OCI-LY7 (cell line): ENCODE data around the gene PYCARD. TPM values are rescaled to one million over a fixed set of nuclear protein-coding genes. Genes with fewer than 3 reads are reported as not detected.

ENCODE experiments used
- BruUV-seq: library from RNA; stranded (reverse); fragments of 400-500 nt; replicated peaks from 2 replicates; lab custom pipeline; 2021; lab: Mats Ljungman, UMichigan
- CTCF ChIA-PET: fragments of 300-600 bp; sonication (Branson Sonifier 250); formaldehyde crosslinking; loops from one replicate; lab custom pipeline; 2022; ENCODE audit warnings: antibody characterized with exemption; ENCODE audit not compliant: unreplicated experiment; lab: Charles Lee
- POLR2A ChIA-PET: fragments of 300-600 bp; sonication (Branson Sonifier 250); formaldehyde crosslinking; loops from one replicate; lab custom pipeline; 2022; ENCODE audit warnings: antibody characterized with exemption; lab: Charles Lee
- DNase-seq: peaks from one replicate; pipeline ENCODE4 v3.0.0-alpha.2; 2015; ENCODE audit warnings: low spot score
- H2AFZ ChIP-seq: fragments of 200-600 bp; sonication (generic), shearing (Covaris generic); 2 replicates; pipeline ENCODE4 v1.6.1; 2014; ENCODE audit warnings: mild to moderate bottlenecking, antibody characterized with exemption, low read length, moderate library complexity
- H3K27ac ChIP-seq: fragments of 200-600 bp; sonication (generic); 2 replicates; pipeline ENCODE4 v1.5.1; 2014; ENCODE audit warnings: mixed run types, low read depth, mild to moderate bottlenecking, moderate library complexity, low read length, inconsistent platforms; ENCODE audit not compliant: poor library complexity, severe bottlenecking
- H3K36me3 ChIP-seq: fragments of 200-600 bp; sonication (generic); 2 replicates; pipeline ENCODE4 v1.6.1; 2014; ENCODE audit warnings: mild to moderate bottlenecking, antibody characterized with exemption, low read length, moderate library complexity, mixed read lengths; ENCODE audit not compliant: insufficient read depth
- H3K4me1 ChIP-seq: fragments of 200-600 bp; sonication (generic); 2 replicates; pipeline ENCODE4 v1.5.1; 2014; ENCODE audit warnings: mild to moderate bottlenecking, low read length; ENCODE audit not compliant: insufficient read depth, poor library complexity, severe bottlenecking
- H3K4me2 ChIP-seq: fragments of 200-600 bp; sonication (generic); 2 replicates; pipeline ENCODE4 v1.6.1; 2014; ENCODE audit warnings: mild to moderate bottlenecking, low read length
- H3K4me3 ChIP-seq: fragments of 200-600 bp; sonication (generic); 2 replicates; pipeline ENCODE4 v1.5.1; 2014; ENCODE audit warnings: mild to moderate bottlenecking, low read depth, low read length; ENCODE audit not compliant: poor library complexity, severe bottlenecking
- H3K79me2 ChIP-seq: fragments of 200-600 bp; sonication (generic); 2 replicates; pipeline ENCODE4 v1.6.1; 2016; ENCODE audit warnings: low read depth, mild to moderate bottlenecking, low read length, moderate library complexity, mixed read lengths; ENCODE audit not compliant: insufficient read depth
- H3K9me2 ChIP-seq: fragments of 200-600 bp; sonication (generic); 2 replicates; pipeline ENCODE4 v1.6.1; 2016; ENCODE audit warnings: mild to moderate bottlenecking, low read length, mixed read lengths; ENCODE audit not compliant: insufficient read depth
- H3K9me3 ChIP-seq: fragments of 200-600 bp; sonication (generic); 2 replicates; pipeline ENCODE4 v1.6.1; 2014; ENCODE audit warnings: mild to moderate bottlenecking, mixed run types, low read length, mixed read lengths
- H4K20me1 ChIP-seq: fragments of 200-600 bp; sonication (generic); 2 replicates; pipeline ENCODE4 v1.6.1; 2014; ENCODE audit warnings: mild to moderate bottlenecking, antibody characterized with exemption, low read length, moderate library complexity, mixed read lengths; ENCODE audit not compliant: insufficient read depth
- EZH2phosphoT487 ChIP-seq: fragments of 200-600 bp; sonication (generic); IDR thresholded peaks from 2 replicates; pipeline ENCODE4 v1.6.1; 2018; ENCODE audit warnings: low read depth, borderline replicate concordance, mild to moderate bottlenecking, mixed run types, antibody characterized with exemption, low read length, moderate library complexity, mixed read lengths
- intact Hi-C: fragments of 100-400 bp; cut with micrococcal nuclease; formaldehyde crosslinking; loops from one replicate; pipeline ENCODE4 v1.10.0; 2022; ENCODE audit not compliant: unreplicated experiment
- total RNA-seq, 2 experiments: library from RNA; depleted of rRNA in 1 of 2; stranded (reverse); fragments of >200 nt in 1 of 2; shearing (Covaris generic) in 1 of 2; gene quantifications; 2 replicates each; pipeline ENCODE4 v1.2.3, GENCODE V29; 2014 to 2022
- TF ChIP-seq, protein P1 (sequence below): fragments of 200-600 bp; sonication (generic); conservative IDR thresholded peaks from 2 replicates; pipeline ENCODE4 v1.5.1; 2014; ENCODE audit warnings: mild to moderate bottlenecking, antibody characterized with exemption, low read length, moderate library complexity, mixed read lengths

Gene PYCARD
- total RNA-seq, 2 experiments from 2014 or later = 5.5 to 14.8 TPM

DNA sequence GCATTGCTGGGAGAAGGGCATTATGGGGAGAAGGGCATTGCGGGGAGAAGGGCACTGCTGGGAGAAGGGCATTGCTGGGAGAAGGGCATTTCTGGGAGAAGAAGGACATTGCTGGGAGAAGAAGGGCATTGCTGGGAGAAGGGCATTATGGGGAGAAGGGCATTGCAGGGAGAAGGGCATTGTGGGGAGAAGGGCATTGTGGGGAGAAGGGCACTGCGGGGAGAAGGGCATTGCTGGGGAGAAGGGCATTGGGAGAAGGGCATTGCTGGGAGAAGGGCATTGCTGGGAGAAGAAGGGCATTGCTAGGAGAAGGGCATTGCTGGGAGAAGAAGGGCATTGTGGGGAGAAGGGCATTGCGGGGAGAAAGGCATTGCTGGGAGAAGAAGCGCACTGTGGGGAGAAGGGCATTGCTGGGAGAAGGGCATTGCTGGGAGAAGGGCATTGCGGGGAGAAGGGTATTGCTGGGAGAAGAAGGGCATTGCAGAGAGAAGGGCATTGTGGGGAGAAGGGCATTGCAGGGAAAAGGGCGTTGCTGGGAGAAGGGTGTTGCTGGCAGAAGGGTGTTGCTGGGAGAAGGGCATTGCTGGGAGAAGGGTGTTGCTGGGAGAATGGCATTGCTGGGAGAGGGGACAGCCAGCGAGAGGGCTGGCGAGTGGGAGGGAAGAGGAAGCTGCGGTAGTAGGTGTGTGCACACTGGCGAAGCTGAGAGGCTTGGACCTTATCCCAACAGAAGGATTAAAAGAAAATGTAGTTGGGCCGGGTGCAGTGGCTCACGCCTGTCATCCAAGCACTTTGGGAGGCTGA, 19.0 kb upstream of the PYCARD start:
- Histone ChIP-seq H3K79me2 (no peaks in the 10 kb centered on the region), H3K4me1 (no peaks in the 10 kb centered on the region), H4K20me1 (no peaks in the 10 kb centered on the region), H3K27ac (no peak overlapping the region), H3K4me2 (no peak overlapping the region), H3K4me3 (no peak overlapping the region), H3K9me2 (no peaks in the 10 kb centered on the region), H3K36me3 (no peaks in the 10 kb centered on the region), H3K9me3 (no peaks in the 10 kb centered on the region), H2AFZ (no peak overlapping the region)
- TF ChIP-seq EZH2phosphoT487 = no peak
- TF ChIP-seq, protein P1, sequence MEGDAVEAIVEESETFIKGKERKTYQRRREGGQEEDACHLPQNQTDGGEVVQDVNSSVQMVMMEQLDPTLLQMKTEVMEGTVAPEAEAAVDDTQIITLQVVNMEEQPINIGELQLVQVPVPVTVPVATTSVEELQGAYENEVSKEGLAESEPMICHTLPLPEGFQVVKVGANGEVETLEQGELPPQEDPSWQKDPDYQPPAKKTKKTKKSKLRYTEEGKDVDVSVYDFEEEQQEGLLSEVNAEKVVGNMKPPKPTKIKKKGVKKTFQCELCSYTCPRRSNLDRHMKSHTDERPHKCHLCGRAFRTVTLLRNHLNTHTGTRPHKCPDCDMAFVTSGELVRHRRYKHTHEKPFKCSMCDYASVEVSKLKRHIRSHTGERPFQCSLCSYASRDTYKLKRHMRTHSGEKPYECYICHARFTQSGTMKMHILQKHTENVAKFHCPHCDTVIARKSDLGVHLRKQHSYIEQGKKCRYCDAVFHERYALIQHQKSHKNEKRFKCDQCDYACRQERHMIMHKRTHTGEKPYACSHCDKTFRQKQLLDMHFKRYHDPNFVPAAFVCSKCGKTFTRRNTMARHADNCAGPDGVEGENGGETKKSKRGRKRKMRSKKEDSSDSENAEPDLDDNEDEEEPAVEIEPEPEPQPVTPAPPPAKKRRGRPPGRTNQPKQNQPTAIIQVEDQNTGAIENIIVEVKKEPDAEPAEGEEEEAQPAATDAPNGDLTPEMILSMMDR = no peak
- no peak for DNase-seq
- POLR2A ChIA-PET = interaction anchor here (0.7 kb wide), 1 partner anchor 192 kb away, joined by 3 read pairs; no protein-coding TSS in a partner anchor
- CTCF ChIA-PET = no interaction called here
- no TSS peak for BruUV-seq
- intact Hi-C loops = no loop called here

DNA sequence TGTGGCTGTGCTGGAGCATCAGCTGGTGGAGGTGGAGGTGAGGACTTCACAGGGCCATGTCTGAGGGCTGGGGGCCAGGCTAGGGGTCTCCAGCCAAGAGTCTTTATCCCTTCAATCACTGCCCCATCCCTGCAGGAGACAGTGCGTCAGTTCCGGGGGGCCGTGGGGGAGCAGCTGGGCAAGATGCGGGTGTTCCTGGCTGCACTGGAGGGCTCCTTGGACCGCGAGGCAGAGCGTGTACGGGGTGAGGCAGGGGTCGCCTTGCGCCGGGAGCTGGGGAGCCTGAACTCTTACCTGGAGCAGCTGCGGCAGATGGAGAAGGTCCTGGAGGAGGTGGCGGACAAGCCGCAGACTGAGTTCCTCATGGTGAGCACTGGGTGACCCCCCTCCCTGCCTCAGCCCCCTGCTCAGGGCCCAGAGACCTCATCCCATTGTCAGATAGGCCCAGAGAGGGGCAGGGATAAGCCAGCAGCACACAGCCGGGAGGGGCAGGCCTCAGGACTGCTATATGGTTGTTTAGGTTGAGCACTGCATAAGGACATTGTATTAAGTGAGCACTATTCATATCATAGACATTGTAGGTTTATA, 16.7 kb upstream of the PYCARD start:
- ChIA-PET CTCF (no interaction called here), POLR2A (no interaction called here)
- Histone ChIP-seq H3K27ac (no peak overlapping the region), H4K20me1 (no peaks in the 10 kb centered on the region), H2AFZ (no peak overlapping the region), H3K9me2 (no peaks in the 10 kb centered on the region), H3K4me3 (no peak overlapping the region), H3K4me2 (no peak overlapping the region), H3K79me2 (no peaks in the 10 kb centered on the region), H3K4me1 (no peaks in the 10 kb centered on the region), H3K36me3 (no peaks in the 10 kb centered on the region), H3K9me3 (no peaks in the 10 kb centered on the region)
- no TSS peak for BruUV-seq
- intact Hi-C loops = no loop called here
- no peak for TF ChIP-seq EZH2phosphoT487
- TF ChIP-seq, protein P1 = no peak
- no peak for DNase-seq

DNA sequence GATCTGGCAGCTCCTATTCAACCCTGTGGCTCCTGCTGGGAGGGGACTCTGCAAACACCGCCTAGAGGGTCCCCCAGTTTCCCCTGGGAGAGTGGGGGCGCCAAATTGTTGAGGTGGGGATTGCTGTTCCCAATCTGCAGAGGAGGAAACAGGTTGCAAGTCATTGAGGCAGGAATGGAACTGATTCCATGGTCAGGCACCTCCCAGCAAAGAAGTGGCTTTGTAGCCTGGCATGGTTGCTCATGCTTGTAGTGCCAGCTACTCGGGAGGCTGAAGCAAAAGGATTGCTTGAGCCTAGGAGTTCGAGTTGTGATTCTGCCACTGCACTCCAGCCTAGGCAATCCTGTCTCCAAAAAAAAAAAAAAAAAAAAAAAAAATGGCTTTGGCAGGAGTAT, 14.6 kb upstream of the PYCARD start:
- Histone ChIP-seq H3K4me2 (no peak overlapping the region), H3K36me3 (no peaks in the 10 kb centered on the region), H3K79me2 (no peaks in the 10 kb centered on the region), H3K9me2 (no peaks in the 10 kb centered on the region), H3K4me1 (peaks cover 9% of the 10 kb centered on the region), H3K9me3 (no peaks in the 10 kb centered on the region), H4K20me1 (no peaks in the 10 kb centered on the region), H3K4me3 (no peak overlapping the region), H2AFZ (no peak overlapping the region), H3K27ac (no peak overlapping the region)
- POLR2A ChIA-PET = interaction anchor here (0.5 to 0.9 kb wide), 3 partner anchors 9 to 148 kb away, joined by 3 read pairs; no protein-coding TSS in a partner anchor
- CTCF ChIA-PET = no interaction called here
- no TSS peak for BruUV-seq
- TF ChIP-seq, protein P1 = no peak
- TF ChIP-seq EZH2phosphoT487 = no peak
- intact Hi-C loops = no loop called here
- DNase-seq = no peak
